NCI-H1436 treated with DMSO at 0.1 percent for 48 hours (cell line): ENCODE results near the gene NPAP1.
"Not testable (repeated sequence)": the region's sequence is repeated elsewhere in the genome, so short reads cannot be mapped to it uniquely, and the experiment has no call there.

Experiments
- DNase-seq: peaks from one replicate; lab custom pipeline; 2025; lab: John Stamatoyannopoulos, UW

The NPAP1 gene

GRCh38 chr15:24675332-24676144 lies at the start of gene NPAP1:
NPAP1 (plus strand) TSS chr15:24675775; CDS start chr15:24675868, 93 bp downstream.
- no peak for DNase-seq

- DNase-seq, result no peak
These were observed 48.1 kb upstream of the NPAP1 start for GRCh38 chr15:24627443-24627842.

- DNase-seq, result no peak
These were observed 42.5 kb upstream of the NPAP1 start for GRCh38 chr15:24633082-24633481.

- DNase-seq, result not testable (repeated sequence)
These were observed 36.2 kb upstream of the NPAP1 start for GRCh38 chr15:24639412-24639811.

GRCh38 chr15:24645627-24646026 lies 29.9 kb upstream of the NPAP1 start:
- DNase-seq, result no peak

- DNase-seq, result no peak
These were observed 16.0 kb upstream of the NPAP1 start for GRCh38 chr15:24659622-24660021.

- no peak for DNase-seq
These were observed 12.6 kb upstream of the NPAP1 start for GRCh38 chr15:24662991-24663390.

- DNase-seq, result no peak
These were observed 856 bp downstream of the NPAP1 start for GRCh38 chr15:24676431-24676830.

- no peak for DNase-seq
These were observed 2.9 kb downstream of the NPAP1 start for GRCh38 chr15:24678485-24678884.

- DNase-seq, result no peak
These were observed 6.4 kb downstream of the NPAP1 start for GRCh38 chr15:24682002-24682401.

- not testable (repeated sequence) for DNase-seq
These were observed 7.3 kb downstream of the NPAP1 start for GRCh38 chr15:24682905-24683304.

GRCh38 chr15:24683736-24684135 lies 8.2 kb downstream of the NPAP1 start:
- no peak for DNase-seq

GRCh38 chr15:24684313-24684712 lies 8.7 kb downstream of the NPAP1 start:
- DNase-seq, result no peak

GRCh38 chr15:24696201-24696600 lies 20.6 kb downstream of the NPAP1 start:
- DNase-seq, result no peak

- DNase-seq, result no peak
These were observed 21.3 kb downstream of the NPAP1 start for GRCh38 chr15:24696842-24697241.

- no peak for DNase-seq
These were observed 42.9 kb downstream of the NPAP1 start for GRCh38 chr15:24718289-24719082.

- DNase-seq, result no peak
These were observed 54.2 kb downstream of the NPAP1 start for GRCh38 chr15:24729760-24730159.
